Myocyte (in vitro differentiated cells): Measurements from ENCODE around the gene CRTC3. TPM values are rescaled to one million over a fixed set of nuclear protein-coding genes. Genes with fewer than 3 reads are reported as not detected.
"Not testable (repeated sequence)": the region's sequence is repeated elsewhere in the genome, so short reads cannot be mapped to it uniquely, and the experiment has no call there.

Experiments
- DNase-seq: peaks from one replicate; pipeline ENCODE4 v3.0.0-alpha.2; 2012; ENCODE audit warnings: low read depth
- total RNA-seq: library from RNA; depleted of rRNA; stranded (reverse); fragments of >200 nt; gene quantifications from 2 replicates; pipeline ENCODE4 v1.2.3, GENCODE V29; 2014

Gene CRTC3
- total RNA-seq, 1 donor from 2014 or later, result 17.6 TPM

DNA sequence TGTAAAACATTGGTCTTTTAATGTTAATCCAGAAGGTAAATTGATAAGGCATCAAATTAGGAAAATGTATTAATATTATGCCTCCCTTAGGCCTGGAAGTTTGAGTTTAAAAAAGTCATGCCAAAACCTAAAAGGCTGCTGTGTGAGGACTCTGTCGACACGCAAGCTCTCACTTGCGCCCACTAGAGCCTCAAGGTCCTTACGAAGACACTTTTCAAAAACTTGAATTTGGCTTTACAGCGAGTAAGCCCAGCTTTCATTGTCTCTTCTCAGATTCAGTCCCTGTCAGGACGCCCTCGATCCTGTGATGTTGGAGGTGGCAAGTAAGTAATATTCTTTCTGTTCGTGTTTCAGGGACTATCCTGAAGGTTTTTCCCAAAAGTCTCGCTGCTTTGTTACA, 89.7 kb downstream of the CRTC3 start:
- no peak for DNase-seq

GRCh38 chr15:90619939-90620338, 90.2 kb downstream of the CRTC3 start:
- no peak for DNase-seq

GRCh38 chr15:90620379-90621067, 90.8 kb downstream of the CRTC3 start:
- DNase-seq, result no peak

- no peak for DNase-seq
These were observed 94.1 kb downstream of the CRTC3 start for GRCh38 chr15:90623854-90624253.

GRCh38 chr15:90624278-90624981, 94.7 kb downstream of the CRTC3 start:
- peak; percentile 17 for DNase-seq

DNA sequence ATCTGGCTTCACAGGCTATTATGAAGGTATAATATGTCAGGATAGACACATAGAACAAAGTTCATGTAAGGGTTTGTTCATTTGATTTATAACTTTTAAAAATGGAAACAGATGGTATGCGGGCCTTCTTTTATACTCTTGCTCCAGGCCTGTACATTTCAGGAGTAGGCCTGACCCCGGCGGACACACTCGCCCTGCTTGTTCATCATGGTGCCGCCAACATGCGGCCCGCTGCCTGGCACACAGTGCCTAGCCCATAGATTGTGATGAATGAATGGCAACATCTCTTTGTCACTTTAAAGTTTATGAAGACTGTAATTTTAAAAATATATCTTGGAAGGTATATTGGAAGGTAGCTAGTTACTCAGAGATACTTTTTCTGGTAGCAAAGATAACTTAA, 95.3 kb downstream of the CRTC3 start:
- no peak for DNase-seq

- no peak for DNase-seq
These were observed 99.5 kb downstream of the CRTC3 start for GRCh38 chr15:90629217-90629616.

- DNase-seq, result no peak
These were observed 103.6 kb downstream of the CRTC3 start for GRCh38 chr15:90633360-90633759.

- DNase-seq, result not testable (repeated sequence)
These were observed 107.3 kb downstream of the CRTC3 start for GRCh38 chr15:90636993-90637392.

GRCh38 chr15:90637693-90638092, 108.0 kb downstream of the CRTC3 start:
- no peak for DNase-seq

GRCh38 chr15:90638201-90638691, 108.5 kb downstream of the CRTC3 start:
- DNase-seq, result no peak

GRCh38 chr15:90638963-90639362, 109.2 kb downstream of the CRTC3 start:
- no peak for DNase-seq

DNA sequence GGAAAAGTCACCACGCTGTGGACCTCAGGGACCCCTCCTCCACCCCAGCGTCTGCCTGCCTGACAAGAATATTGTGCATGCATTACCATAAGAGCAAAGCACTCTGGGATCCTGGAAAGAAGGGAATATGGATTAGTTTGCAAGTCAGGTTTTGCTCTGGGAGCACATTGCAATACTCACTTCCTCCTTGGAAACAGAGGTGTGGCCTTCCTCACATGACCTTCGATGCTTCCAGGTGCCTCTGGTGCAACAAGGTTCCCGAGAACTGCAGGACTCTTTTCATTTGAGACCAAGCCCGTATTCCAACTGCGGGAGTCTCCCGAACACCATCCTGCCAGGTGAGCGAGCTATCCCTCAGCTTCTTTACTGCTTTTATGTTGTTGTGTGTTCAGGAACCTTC, 111.1 kb downstream of the CRTC3 start:
- no peak for DNase-seq

DNA sequence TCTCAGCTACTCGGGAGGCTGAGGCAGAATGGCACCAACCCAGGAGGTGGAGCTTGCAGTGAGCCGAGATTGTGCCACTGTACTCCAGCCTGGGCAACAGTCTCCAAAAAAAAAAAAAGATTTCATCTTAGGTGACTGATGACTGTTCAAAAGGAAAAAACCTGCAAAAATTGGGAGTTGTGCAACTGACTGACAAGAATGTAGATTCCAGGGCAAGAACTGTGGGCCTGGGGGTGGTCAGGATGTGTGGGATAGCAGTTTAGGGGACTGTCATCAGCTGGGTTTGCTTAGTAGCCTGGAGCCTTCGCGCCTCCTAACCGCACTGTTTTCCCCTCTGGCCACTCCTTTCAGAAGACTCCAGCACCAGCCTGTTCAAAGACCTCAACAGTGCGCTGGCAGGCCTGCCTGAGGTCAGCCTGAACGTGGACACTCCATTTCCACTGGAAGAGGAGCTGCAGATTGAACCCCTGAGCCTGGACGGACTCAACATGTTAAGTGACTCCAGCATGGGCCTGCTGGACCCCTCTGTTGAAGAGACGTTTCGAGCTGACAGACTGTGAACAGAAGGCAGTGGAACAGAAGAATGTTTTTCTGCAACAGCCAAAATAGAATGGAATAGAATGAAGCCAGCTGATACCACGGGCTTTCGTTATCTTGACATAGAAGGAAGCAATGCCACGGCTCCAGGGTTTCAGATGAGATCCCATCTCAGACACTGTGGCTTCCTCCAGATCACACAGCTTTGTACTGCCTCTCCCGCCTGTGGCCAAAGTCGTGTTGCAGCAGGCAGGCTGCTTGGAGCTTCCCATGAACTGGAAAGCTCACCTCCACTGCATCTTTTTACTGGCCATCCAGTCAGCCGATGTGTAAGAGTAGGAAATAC, 112.1 kb downstream of the CRTC3 start:
- no peak for DNase-seq

- no peak for DNase-seq
These were observed 113.0 kb downstream of the CRTC3 start for GRCh38 chr15:90642464-90643300.

DNA sequence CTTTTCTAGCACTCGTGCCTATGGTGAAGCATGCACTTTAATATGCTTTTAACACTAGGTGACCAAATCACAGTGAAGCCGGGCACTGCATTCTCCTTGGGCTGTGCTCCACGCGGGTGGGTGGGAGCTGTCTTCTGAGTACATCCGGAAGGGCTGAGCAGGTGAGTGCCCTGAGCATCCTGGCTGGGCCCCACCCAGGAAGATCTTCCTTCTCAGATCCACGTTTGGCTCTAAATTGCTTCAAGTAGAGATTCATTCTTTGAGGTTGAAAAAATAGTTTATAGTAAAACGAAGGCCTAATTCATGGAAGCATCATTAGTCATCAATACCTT, 113.5 kb downstream of the CRTC3 start:
- DNase-seq, result no peak

- no peak for DNase-seq
These were observed 114.8 kb downstream of the CRTC3 start for GRCh38 chr15:90644526-90644925.

GRCh38 chr15:90644952-90645725, 115.4 kb downstream of the CRTC3 start:
- DNase-seq, result no peak

DNA sequence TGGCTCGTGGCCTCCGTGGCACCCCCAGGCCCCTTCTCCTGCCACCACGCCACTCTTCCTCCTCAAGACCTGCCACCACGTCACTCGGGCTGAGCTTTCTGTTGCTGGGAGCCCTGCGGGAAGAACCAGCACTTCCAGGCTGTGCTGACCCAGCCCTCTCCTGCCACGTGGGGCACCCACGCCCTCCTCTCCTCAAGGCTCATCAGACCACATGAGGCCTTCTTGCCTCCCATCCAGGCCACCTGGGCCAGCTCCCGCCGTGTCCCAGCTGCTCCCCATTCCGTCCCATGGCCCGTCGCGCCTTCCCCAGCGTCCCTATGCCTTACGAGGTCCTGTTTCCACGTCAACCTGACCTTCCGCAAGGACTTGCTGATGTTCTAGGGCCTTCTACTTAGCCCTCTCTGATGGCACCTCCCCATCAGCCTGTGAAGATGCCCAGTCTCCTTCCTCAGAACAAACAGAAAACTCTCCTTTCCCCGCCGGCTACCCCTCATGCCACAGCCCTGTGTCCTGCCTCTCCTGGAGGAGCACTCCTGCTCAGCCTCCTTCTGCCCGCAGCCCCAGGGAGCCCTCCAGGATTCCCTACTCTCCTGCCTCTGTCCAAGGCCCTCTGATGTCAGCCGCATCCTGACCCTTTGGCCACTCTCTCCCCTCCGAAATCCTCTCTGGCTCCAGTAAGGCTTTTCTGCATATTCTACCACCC, 116.3 kb downstream of the CRTC3 start:
- DNase-seq, result no peak
